ENCODE results near the gene EPB41. TPM values are rescaled to one million over a fixed set of nuclear protein-coding genes. Genes with fewer than 3 reads are reported as not detected.

EPB41 gene
- total and polyA plus RNA-seq, 9 of the 15 experiments (the other 6 are each of a cell fraction or from before 2014, with no cell fraction given): 3.7 to 213 (median 141) TPM

DNA sequence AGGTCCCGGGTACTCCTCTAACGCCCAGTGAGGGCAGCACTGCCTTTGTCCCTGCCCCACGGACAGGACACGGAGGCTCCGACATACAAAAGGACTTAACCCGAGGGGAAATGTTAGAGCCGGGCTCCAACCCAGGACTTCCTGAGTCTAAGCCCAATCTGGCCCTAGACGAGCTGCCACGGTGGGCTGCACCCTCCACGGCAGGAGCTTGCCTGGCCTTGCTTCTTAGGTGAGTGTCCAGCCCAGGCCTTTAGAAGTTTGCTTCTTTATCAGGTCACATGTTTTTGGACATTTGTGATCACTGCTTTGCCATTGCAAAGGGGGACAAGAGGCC, 220.3 kb downstream of the EPB41 start:
- in situ Hi-C loops (cut with MboI): no loop called here
- no TSS peak for BruUV-seq (replicated peaks)
- H3K4me2 ChIP-seq (ENCODE audit: insufficient read depth, low read length): no peak overlapping the region

More for the DNA sequence above, 220.3 kb downstream of the EPB41 start:
- TF ChIP-seq, protein P1, sequence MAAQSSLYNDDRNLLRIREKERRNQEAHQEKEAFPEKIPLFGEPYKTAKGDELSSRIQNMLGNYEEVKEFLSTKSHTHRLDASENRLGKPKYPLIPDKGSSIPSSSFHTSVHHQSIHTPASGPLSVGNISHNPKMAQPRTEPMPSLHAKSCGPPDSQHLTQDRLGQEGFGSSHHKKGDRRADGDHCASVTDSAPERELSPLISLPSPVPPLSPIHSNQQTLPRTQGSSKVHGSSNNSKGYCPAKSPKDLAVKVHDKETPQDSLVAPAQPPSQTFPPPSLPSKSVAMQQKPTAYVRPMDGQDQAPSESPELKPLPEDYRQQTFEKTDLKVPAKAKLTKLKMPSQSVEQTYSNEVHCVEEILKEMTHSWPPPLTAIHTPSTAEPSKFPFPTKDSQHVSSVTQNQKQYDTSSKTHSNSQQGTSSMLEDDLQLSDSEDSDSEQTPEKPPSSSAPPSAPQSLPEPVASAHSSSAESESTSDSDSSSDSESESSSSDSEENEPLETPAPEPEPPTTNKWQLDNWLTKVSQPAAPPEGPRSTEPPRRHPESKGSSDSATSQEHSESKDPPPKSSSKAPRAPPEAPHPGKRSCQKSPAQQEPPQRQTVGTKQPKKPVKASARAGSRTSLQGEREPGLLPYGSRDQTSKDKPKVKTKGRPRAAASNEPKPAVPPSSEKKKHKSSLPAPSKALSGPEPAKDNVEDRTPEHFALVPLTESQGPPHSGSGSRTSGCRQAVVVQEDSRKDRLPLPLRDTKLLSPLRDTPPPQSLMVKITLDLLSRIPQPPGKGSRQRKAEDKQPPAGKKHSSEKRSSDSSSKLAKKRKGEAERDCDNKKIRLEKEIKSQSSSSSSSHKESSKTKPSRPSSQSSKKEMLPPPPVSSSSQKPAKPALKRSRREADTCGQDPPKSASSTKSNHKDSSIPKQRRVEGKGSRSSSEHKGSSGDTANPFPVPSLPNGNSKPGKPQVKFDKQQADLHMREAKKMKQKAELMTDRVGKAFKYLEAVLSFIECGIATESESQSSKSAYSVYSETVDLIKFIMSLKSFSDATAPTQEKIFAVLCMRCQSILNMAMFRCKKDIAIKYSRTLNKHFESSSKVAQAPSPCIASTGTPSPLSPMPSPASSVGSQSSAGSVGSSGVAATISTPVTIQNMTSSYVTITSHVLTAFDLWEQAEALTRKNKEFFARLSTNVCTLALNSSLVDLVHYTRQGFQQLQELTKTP (IDR thresholded peaks at IDR 0.05; ENCODE audit: low read depth in 1 of 2, partially characterized antibody in 2 of 2): no peak
- TF ChIP-seq CHD1 (IDR thresholded peaks at IDR 0.05; ENCODE audit: low read length) (no peak), RAD51 (IDR thresholded peaks at IDR 0.05; ENCODE audit: borderline replicate concordance, low read depth) (no peak)
- TF ChIP-seq, protein P2, sequence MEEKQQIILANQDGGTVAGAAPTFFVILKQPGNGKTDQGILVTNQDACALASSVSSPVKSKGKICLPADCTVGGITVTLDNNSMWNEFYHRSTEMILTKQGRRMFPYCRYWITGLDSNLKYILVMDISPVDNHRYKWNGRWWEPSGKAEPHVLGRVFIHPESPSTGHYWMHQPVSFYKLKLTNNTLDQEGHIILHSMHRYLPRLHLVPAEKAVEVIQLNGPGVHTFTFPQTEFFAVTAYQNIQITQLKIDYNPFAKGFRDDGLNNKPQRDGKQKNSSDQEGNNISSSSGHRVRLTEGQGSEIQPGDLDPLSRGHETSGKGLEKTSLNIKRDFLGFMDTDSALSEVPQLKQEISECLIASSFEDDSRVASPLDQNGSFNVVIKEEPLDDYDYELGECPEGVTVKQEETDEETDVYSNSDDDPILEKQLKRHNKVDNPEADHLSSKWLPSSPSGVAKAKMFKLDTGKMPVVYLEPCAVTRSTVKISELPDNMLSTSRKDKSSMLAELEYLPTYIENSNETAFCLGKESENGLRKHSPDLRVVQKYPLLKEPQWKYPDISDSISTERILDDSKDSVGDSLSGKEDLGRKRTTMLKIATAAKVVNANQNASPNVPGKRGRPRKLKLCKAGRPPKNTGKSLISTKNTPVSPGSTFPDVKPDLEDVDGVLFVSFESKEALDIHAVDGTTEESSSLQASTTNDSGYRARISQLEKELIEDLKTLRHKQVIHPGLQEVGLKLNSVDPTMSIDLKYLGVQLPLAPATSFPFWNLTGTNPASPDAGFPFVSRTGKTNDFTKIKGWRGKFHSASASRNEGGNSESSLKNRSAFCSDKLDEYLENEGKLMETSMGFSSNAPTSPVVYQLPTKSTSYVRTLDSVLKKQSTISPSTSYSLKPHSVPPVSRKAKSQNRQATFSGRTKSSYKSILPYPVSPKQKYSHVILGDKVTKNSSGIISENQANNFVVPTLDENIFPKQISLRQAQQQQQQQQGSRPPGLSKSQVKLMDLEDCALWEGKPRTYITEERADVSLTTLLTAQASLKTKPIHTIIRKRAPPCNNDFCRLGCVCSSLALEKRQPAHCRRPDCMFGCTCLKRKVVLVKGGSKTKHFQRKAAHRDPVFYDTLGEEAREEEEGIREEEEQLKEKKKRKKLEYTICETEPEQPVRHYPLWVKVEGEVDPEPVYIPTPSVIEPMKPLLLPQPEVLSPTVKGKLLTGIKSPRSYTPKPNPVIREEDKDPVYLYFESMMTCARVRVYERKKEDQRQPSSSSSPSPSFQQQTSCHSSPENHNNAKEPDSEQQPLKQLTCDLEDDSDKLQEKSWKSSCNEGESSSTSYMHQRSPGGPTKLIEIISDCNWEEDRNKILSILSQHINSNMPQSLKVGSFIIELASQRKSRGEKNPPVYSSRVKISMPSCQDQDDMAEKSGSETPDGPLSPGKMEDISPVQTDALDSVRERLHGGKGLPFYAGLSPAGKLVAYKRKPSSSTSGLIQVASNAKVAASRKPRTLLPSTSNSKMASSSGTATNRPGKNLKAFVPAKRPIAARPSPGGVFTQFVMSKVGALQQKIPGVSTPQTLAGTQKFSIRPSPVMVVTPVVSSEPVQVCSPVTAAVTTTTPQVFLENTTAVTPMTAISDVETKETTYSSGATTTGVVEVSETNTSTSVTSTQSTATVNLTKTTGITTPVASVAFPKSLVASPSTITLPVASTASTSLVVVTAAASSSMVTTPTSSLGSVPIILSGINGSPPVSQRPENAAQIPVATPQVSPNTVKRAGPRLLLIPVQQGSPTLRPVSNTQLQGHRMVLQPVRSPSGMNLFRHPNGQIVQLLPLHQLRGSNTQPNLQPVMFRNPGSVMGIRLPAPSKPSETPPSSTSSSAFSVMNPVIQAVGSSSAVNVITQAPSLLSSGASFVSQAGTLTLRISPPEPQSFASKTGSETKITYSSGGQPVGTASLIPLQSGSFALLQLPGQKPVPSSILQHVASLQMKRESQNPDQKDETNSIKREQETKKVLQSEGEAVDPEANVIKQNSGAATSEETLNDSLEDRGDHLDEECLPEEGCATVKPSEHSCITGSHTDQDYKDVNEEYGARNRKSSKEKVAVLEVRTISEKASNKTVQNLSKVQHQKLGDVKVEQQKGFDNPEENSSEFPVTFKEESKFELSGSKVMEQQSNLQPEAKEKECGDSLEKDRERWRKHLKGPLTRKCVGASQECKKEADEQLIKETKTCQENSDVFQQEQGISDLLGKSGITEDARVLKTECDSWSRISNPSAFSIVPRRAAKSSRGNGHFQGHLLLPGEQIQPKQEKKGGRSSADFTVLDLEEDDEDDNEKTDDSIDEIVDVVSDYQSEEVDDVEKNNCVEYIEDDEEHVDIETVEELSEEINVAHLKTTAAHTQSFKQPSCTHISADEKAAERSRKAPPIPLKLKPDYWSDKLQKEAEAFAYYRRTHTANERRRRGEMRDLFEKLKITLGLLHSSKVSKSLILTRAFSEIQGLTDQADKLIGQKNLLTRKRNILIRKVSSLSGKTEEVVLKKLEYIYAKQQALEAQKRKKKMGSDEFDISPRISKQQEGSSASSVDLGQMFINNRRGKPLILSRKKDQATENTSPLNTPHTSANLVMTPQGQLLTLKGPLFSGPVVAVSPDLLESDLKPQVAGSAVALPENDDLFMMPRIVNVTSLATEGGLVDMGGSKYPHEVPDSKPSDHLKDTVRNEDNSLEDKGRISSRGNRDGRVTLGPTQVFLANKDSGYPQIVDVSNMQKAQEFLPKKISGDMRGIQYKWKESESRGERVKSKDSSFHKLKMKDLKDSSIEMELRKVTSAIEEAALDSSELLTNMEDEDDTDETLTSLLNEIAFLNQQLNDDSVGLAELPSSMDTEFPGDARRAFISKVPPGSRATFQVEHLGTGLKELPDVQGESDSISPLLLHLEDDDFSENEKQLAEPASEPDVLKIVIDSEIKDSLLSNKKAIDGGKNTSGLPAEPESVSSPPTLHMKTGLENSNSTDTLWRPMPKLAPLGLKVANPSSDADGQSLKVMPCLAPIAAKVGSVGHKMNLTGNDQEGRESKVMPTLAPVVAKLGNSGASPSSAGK (IDR thresholded peaks at IDR 0.05): no peak
- Histone ChIP-seq H3K36me3 (ENCODE audit: control insufficient read depth, insufficient read depth, low read length) (no peaks in the 10 kb centered on the region; the same call in 2 of the 3 replicates), H3K79me2 (ENCODE audit: control insufficient read depth, insufficient read depth, low read length) (no peaks in the 10 kb centered on the region), H3K9me3 (replicated peaks; ENCODE audit: control insufficient read depth, insufficient read depth, low read depth, low read length) (no peaks in the 10 kb centered on the region), H3K9ac (ENCODE audit: insufficient read depth in 1 of 2, low read depth in 2 of 2, low read length in 2 of 2) (peak overlapping the region in 1 of 2 experiments; percentile 4; a peak in 1 of 4 replicates), H3K27me3 (ENCODE audit: control insufficient read depth in 2 of 2, insufficient read depth in 2 of 2, low read length in 2 of 2) (no peaks in the 10 kb centered on the region), H2AFZ (ENCODE audit: low read depth, low read length) (no peak overlapping the region), H3K4me3 (no peak overlapping the region), H4K20me1 (replicated peaks; ENCODE audit: control insufficient read depth, insufficient read depth, low read length) (no peaks in the 10 kb centered on the region), H3K4me1 (replicated peaks in 1 of 2; ENCODE audit: control insufficient read depth in 2 of 2, insufficient read depth in 2 of 2, low read length in 2 of 2) (peaks cover 5 to 19% of the 10 kb centered on the region in 2 experiments), H3K27ac (ENCODE audit: extremely low read depth, low read depth, low read length) (no peak overlapping the region), H3K9me1 (ENCODE audit: control insufficient read depth, insufficient read depth, low read length) (no peaks in the 10 kb centered on the region)
- CTCF ChIA-PET (ENCODE audit: low intra/inter-chr PET ratio): no interaction called here
- POLR2A ChIA-PET: interaction anchor here (1.0 to 1.3 kb wide), 5 partner anchors 8 to 17 kb away, joined by 3 to 5 read pairs (median 4); no protein-coding TSS in a partner anchor
- intact Hi-C loops (cut with micrococcal nuclease): no loop called here
- DNase-seq (ENCODE audit: extremely low read depth in 1 of 4, low spot score in 3 of 4) (no peak), FAIRE-seq (no peak), ATAC-seq (no peak)
- 74% methylated on average over 10 of the region's 10 CpGs for WGBS (ENCODE audit: insufficient coverage, low coverage, missing lambda C conversion rate)
